H1 (cell line): ENCODE measurements around the gene EEF2K. TPM values are rescaled to one million over a fixed set of nuclear protein-coding genes. Genes with fewer than 3 reads are reported as not detected.

ENCODE experiments used
- CEBPB ChIP-seq: IDR thresholded peaks from 2 replicates; pipeline ENCODE4 v1.6.1; 2012; ENCODE audit warnings: low read depth, low read length
- EGR1 ChIP-seq: IDR thresholded peaks from 2 replicates; pipeline ENCODE4 v1.6.1; 2011; ENCODE audit warnings: low read depth, low read length, borderline replicate concordance
- JUND ChIP-seq: IDR thresholded peaks from 2 replicates; pipeline ENCODE4 v1.6.1; 2011; ENCODE audit warnings: mild to moderate bottlenecking, improper control_type of control experiment, low read length
- SAP30 ChIP-seq: fragments of 300-600 bp; sonication (generic); IDR thresholded peaks from 2 replicates; pipeline ENCODE4 v1.7.1; 2012; ENCODE audit warnings: low read length, moderate library complexity, mild to moderate bottlenecking, inconsistent platforms; ENCODE audit not compliant: insufficient read depth, insufficient replicate concordance
- SP1 ChIP-seq: IDR thresholded peaks from 2 replicates; pipeline ENCODE4 v1.6.1; 2011; ENCODE audit warnings: low read depth, low read length
- SP2 ChIP-seq: IDR thresholded peaks from 2 replicates; pipeline ENCODE4 v1.6.1; 2012; ENCODE audit warnings: mild to moderate bottlenecking, low read length, inconsistent platforms
- SUZ12 ChIP-seq: fragments of 200-600 bp; sonication (generic); IDR thresholded peaks from 2 replicates; pipeline ENCODE4 v1.6.1; 2012; ENCODE audit warnings: mild to moderate bottlenecking, inconsistent platforms, low read length, moderate library complexity, mixed read lengths
- polyA plus RNA-seq, 7 experiments: library from polyadenylated mRNA; depleted of rRNA in 3 of 7; stranded (reverse) in 5 of 7; unstranded in 2 of 7; fragments of >200 nt in 5 of 7; fragments of 200-250 nt in 2 of 7; gene quantifications; 1 replicate in 5 of 7; 2 replicates in 1 of 7; 4 replicates in 1 of 7; pipeline versions ENCODE4 v1.2.1 to v1.2.3, GENCODE V29; 2011 to 2013; ENCODE audit warnings: missing spikeins in 2 of 7, mixed read lengths in 2 of 7
- total RNA-seq: library from RNA; stranded (reverse); fragmentation: NEBNext Ultra II Directional; extraction: Animal tissue kit (Norgen Biotek cat#: 25700); gene quantifications from 2 replicates; pipeline ENCODE4 v1.2.1, GENCODE V29; 2021
- TF ChIP-seq, protein P1 (sequence below): IDR thresholded peaks from 2 replicates; pipeline ENCODE4 v1.6.1; 2011; ENCODE audit warnings: low read length, improper control_type of control experiment
- TF ChIP-seq, protein P2 (sequence below): fragments of 300-600 bp; sonication (generic); IDR thresholded peaks from 2 replicates; pipeline ENCODE4 v1.7.1; 2012; ENCODE audit warnings: low read length, moderate library complexity, mild to moderate bottlenecking, inconsistent platforms; ENCODE audit not compliant: insufficient replicate concordance

Gene EEF2K
- total and polyA plus RNA-seq, 2 of the 8 experiments (the other 6 are each of a cell fraction or from before 2014, with no cell fraction given): 14.9 to 30.2 TPM

DNA sequence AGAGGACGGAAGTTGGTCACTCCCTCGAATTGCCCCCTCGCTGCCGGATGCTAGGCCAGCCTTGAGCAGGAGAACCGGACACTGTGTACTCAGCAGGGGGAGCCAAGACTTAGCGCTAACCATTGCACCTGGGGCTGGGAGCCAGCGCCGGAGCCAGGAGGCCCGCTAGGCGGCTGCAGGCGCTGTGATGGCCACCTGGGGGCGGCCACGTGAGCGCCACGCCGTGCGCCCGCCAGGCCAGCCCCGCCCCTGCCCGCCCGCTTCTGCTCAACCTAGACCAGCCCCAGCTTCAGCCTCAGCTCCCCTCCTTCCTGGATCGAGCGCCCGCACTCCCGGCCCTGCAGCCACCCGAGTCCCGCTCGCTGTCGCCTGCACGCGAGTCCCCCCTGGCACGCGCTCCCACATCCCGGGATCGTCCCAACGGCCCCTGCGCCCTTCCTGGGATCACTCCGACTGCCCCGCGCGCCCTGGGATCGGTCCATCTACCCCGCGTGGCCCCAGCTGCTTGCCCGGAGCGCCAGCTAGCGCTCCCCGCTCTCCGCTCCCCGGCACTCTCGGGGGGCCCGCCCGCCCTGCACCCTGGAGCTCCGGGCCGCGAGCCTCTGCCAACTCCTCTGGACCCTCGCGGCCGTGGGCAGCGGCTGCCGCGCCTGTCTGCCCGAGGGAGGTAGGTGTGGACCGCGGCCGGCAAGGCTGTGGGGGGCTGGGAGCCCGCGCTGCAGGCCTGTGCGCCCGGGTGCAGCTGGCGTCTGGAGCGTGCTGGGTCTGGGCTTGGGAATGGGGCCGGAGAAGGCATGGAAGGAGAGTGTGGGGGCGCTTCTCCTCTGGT lies at the start of gene EEF2K (continued):
- TF ChIP-seq, protein P1, sequence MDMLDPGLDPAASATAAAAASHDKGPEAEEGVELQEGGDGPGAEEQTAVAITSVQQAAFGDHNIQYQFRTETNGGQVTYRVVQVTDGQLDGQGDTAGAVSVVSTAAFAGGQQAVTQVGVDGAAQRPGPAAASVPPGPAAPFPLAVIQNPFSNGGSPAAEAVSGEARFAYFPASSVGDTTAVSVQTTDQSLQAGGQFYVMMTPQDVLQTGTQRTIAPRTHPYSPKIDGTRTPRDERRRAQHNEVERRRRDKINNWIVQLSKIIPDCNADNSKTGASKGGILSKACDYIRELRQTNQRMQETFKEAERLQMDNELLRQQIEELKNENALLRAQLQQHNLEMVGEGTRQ: peak; percentile 75
- TF ChIP-seq JUND: no peak
- TF ChIP-seq SP2: no peak
- TF ChIP-seq SAP30: no peak
- TF ChIP-seq EGR1: 0 out of 2 replicates have a peak, but pooled peaks have one; percentile 4
- no peak for TF ChIP-seq SUZ12
- TF ChIP-seq, protein P2, sequence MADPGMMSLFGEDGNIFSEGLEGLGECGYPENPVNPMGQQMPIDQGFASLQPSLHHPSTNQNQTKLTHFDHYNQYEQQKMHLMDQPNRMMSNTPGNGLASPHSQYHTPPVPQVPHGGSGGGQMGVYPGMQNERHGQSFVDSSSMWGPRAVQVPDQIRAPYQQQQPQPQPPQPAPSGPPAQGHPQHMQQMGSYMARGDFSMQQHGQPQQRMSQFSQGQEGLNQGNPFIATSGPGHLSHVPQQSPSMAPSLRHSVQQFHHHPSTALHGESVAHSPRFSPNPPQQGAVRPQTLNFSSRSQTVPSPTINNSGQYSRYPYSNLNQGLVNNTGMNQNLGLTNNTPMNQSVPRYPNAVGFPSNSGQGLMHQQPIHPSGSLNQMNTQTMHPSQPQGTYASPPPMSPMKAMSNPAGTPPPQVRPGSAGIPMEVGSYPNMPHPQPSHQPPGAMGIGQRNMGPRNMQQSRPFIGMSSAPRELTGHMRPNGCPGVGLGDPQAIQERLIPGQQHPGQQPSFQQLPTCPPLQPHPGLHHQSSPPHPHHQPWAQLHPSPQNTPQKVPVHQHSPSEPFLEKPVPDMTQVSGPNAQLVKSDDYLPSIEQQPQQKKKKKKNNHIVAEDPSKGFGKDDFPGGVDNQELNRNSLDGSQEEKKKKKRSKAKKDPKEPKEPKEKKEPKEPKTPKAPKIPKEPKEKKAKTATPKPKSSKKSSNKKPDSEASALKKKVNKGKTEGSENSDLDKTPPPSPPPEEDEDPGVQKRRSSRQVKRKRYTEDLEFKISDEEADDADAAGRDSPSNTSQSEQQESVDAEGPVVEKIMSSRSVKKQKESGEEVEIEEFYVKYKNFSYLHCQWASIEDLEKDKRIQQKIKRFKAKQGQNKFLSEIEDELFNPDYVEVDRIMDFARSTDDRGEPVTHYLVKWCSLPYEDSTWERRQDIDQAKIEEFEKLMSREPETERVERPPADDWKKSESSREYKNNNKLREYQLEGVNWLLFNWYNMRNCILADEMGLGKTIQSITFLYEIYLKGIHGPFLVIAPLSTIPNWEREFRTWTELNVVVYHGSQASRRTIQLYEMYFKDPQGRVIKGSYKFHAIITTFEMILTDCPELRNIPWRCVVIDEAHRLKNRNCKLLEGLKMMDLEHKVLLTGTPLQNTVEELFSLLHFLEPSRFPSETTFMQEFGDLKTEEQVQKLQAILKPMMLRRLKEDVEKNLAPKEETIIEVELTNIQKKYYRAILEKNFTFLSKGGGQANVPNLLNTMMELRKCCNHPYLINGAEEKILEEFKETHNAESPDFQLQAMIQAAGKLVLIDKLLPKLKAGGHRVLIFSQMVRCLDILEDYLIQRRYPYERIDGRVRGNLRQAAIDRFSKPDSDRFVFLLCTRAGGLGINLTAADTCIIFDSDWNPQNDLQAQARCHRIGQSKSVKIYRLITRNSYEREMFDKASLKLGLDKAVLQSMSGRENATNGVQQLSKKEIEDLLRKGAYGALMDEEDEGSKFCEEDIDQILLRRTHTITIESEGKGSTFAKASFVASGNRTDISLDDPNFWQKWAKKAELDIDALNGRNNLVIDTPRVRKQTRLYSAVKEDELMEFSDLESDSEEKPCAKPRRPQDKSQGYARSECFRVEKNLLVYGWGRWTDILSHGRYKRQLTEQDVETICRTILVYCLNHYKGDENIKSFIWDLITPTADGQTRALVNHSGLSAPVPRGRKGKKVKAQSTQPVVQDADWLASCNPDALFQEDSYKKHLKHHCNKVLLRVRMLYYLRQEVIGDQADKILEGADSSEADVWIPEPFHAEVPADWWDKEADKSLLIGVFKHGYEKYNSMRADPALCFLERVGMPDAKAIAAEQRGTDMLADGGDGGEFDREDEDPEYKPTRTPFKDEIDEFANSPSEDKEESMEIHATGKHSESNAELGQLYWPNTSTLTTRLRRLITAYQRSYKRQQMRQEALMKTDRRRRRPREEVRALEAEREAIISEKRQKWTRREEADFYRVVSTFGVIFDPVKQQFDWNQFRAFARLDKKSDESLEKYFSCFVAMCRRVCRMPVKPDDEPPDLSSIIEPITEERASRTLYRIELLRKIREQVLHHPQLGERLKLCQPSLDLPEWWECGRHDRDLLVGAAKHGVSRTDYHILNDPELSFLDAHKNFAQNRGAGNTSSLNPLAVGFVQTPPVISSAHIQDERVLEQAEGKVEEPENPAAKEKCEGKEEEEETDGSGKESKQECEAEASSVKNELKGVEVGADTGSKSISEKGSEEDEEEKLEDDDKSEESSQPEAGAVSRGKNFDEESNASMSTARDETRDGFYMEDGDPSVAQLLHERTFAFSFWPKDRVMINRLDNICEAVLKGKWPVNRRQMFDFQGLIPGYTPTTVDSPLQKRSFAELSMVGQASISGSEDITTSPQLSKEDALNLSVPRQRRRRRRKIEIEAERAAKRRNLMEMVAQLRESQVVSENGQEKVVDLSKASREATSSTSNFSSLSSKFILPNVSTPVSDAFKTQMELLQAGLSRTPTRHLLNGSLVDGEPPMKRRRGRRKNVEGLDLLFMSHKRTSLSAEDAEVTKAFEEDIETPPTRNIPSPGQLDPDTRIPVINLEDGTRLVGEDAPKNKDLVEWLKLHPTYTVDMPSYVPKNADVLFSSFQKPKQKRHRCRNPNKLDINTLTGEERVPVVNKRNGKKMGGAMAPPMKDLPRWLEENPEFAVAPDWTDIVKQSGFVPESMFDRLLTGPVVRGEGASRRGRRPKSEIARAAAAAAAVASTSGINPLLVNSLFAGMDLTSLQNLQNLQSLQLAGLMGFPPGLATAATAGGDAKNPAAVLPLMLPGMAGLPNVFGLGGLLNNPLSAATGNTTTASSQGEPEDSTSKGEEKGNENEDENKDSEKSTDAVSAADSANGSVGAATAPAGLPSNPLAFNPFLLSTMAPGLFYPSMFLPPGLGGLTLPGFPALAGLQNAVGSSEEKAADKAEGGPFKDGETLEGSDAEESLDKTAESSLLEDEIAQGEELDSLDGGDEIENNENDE: no peak
- no peak for TF ChIP-seq CEBPB
- no peak; the same call in 1 of the 2 replicates for TF ChIP-seq SP1
